Panc1 (cell line): ENCODE results near the gene B4GALT2. TPM values are rescaled to one million over a fixed set of nuclear protein-coding genes. Genes with fewer than 3 reads are reported as not detected.
A peak's percentile ranks its signal among the peaks of the same experiment; 100 is the strongest.

ENCODE experiments used
- ATAC-seq: fragments of 200-7000 bp; cut with Tn5 transposase; 2 replicates; pipeline ENCODE4 v1.9.1; 2020; ENCODE audit warnings: mild to moderate bottlenecking, moderate library complexity
- Bru-seq: library from RNA; stranded (reverse); fragments of 400-500 nt; gene quantifications from one replicate; lab custom pipeline; 2021; lab: Mats Ljungman, UMichigan
- BruChase-seq, 2 experiments: library from RNA; stranded (reverse); fragments of 400-500 nt; gene quantifications; one replicate each; lab custom pipeline; 2021; lab: Mats Ljungman, UMichigan
- BruUV-seq: library from RNA; stranded (reverse); fragments of 400-500 nt; replicated peaks from 2 replicates; lab custom pipeline; 2021; lab: Mats Ljungman, UMichigan
- CTCF ChIA-PET: fragments of 300-600 bp; sonication (Branson Sonifier 250); formaldehyde crosslinking; loops from one replicate; lab custom pipeline; 2022; ENCODE audit warnings: antibody characterized with exemption; lab: Charles Lee
- POLR2A ChIA-PET: fragments of 300-600 bp; sonication (Branson Sonifier 250); formaldehyde crosslinking; loops from one replicate; lab custom pipeline; 2022; ENCODE audit warnings: antibody characterized with exemption; lab: Charles Lee
- DNase-seq: peaks from one replicate; pipeline ENCODE4 v3.0.0-alpha.2; 2010; ENCODE audit warnings: low read depth, low spot score
- H3K27ac ChIP-seq: 2 replicates; pipeline ENCODE4 v1.5.1; 2011; ENCODE audit warnings: mild to moderate bottlenecking, low read length, inconsistent platforms
- H3K27me3 ChIP-seq: fragments of 200-500 bp; sonication (Bioruptor generic); 2 replicates; pipeline ENCODE4 v1.6.0; 2014; ENCODE audit warnings: low read length, inconsistent platforms; ENCODE audit not compliant: control insufficient read depth, insufficient read depth
- H3K36me3 ChIP-seq: fragments of 200-500 bp; sonication (Bioruptor generic); 2 replicates; pipeline ENCODE4 v1.5.1; 2014; ENCODE audit warnings: inconsistent platforms, mild to moderate bottlenecking, low read length, moderate library complexity; ENCODE audit not compliant: control insufficient read depth, insufficient read depth
- H3K4me1 ChIP-seq: 2 replicates; pipeline ENCODE4 v1.5.1; 2011; ENCODE audit warnings: inconsistent platforms, mild to moderate bottlenecking, low read length, moderate library complexity; ENCODE audit not compliant: control insufficient read depth, insufficient read depth
- H3K4me3 ChIP-seq, 2 experiments: 2 replicates each; pipeline ENCODE4 v1.5.1; 2011 to 2012; ENCODE audit warnings: low read depth in 2 of 2, low read length in 2 of 2, mild to moderate bottlenecking in 2 of 2, inconsistent platforms in 1 of 2, moderate library complexity in 1 of 2
- H3K9me3 ChIP-seq: fragments of 200-500 bp; sonication (Bioruptor generic); 2 replicates; pipeline ENCODE4 v1.5.1; 2014; ENCODE audit warnings: low read depth, mild to moderate bottlenecking, inconsistent platforms, low read length, moderate library complexity; ENCODE audit not compliant: control insufficient read depth, insufficient read depth
- CTCF ChIP-seq: fragments of 450-650 bp; IDR thresholded peaks from 2 replicates; pipeline ENCODE4 v1.5.1; 2017; ENCODE audit warnings: mild to moderate bottlenecking
- POLR2AphosphoS5 ChIP-seq: IDR thresholded peaks from 2 replicates; pipeline ENCODE4 v1.6.1; 2012; ENCODE audit warnings: mild to moderate bottlenecking, low read depth, low read length, moderate library complexity
- SIN3A ChIP-seq: IDR thresholded peaks from 2 replicates; pipeline ENCODE4 v1.6.1; 2012; ENCODE audit warnings: low read depth, mild to moderate bottlenecking, low read length, moderate library complexity, borderline replicate concordance; ENCODE audit not compliant: insufficient read depth
- TCF7L2 ChIP-seq: IDR thresholded peaks from 2 replicates; pipeline ENCODE4 v1.6.1; 2011; ENCODE audit warnings: mild to moderate bottlenecking, low read depth, low read length, inconsistent platforms
- in situ Hi-C: cut with HindIII; loops from 2 replicates; pipeline ENCODE4 v1.10.0; 2016; ENCODE audit warnings: low sequenced_read_pairs, low pct_unique_long_range_greater_than_20kb
- intact Hi-C: fragments of 100-400 bp; cut with micrococcal nuclease; formaldehyde crosslinking; loops from one replicate; pipeline ENCODE4 v1.10.0; 2022; ENCODE audit not compliant: unreplicated experiment
- long read RNA-seq: library from polyadenylated mRNA; unstranded; transcript quantifications from one replicate; pipeline ENCODE4 v2.0.0, GENCODE V29; 2021; ENCODE audit not compliant: unreplicated experiment
- polyA plus RNA-seq: library from polyadenylated mRNA; unstranded; fragments of >200 nt; gene quantifications from one replicate; pipeline ENCODE4 v1.2.1, GENCODE V29; 2012; ENCODE audit warnings: missing spikeins; ENCODE audit not compliant: insufficient read length
- total RNA-seq: library from RNA; stranded (reverse); gene quantifications from one replicate; pipeline ENCODE4 v1.2.1, GENCODE V29; 2021; ENCODE audit not compliant: unreplicated experiment
- TF ChIP-seq, protein P1 (sequence below), 2 experiments: IDR thresholded peaks; 2 replicates each; pipeline ENCODE4 v1.6.1; 2011 to 2012; ENCODE audit warnings: low read depth in 2 of 2, control low read depth in 1 of 2, low read length in 1 of 2, mild to moderate bottlenecking in 1 of 2, moderate library complexity in 1 of 2; ENCODE audit not compliant: insufficient read depth in 1 of 2

B4GALT2 gene
- total RNA-seq (90.1 TPM), Bru-seq, nascent RNA (percentile 73 among the genes with signal in this experiment), BruChase-seq, experiment 1, labeled RNA remaining after a 2-hour chase (percentile 80 among the genes with signal in this experiment), BruChase-seq, experiment 2, labeled RNA remaining after a 6-hour chase (percentile 85 among the genes with signal in this experiment)
- polyA plus RNA-seq, result 109 TPM
- long read RNA-seq, transcript B4GALT2-203 (7 exons, 2,203 nt), result major isoform, 125 of 217 reads
- long read RNA-seq, partial matches to known transcripts, result 53 of 217 reads
- long read RNA-seq, other reads (novel, unspliced or antisense), result 37 of 217 reads

- intact Hi-C loops, result no loop called here
- POLR2A ChIA-PET, result no interaction called here
- in situ Hi-C loops, result no loop called here
- H3K9me3 ChIP-seq, result no peaks in the 10 kb centered on the region
- CTCF ChIA-PET, result no interaction called here
- peak within 1 kb of the TSS; percentile 89 for H3K27ac ChIP-seq
- H3K4me3 ChIP-seq, result peak within 1 kb of the TSS; percentile 63 to 75
- no peaks in the 10 kb centered on the region for H3K27me3 ChIP-seq
- peak; percentile 49 for ATAC-seq
- no TSS peak for BruUV-seq
- H3K36me3 ChIP-seq, result peaks cover 4% of the 10 kb centered on the region; the same call in 1 of the 2 replicates
- peaks cover 40% of the 10 kb centered on the region for H3K4me1 ChIP-seq
- DNase-seq, result no peak
- TF ChIP-seq POLR2AphosphoS5 (peak; percentile 38; the same call in 1 of the 2 replicates), SIN3A (0 out of 2 replicates have a peak, but pooled peaks have one; percentile 29), TCF7L2 (no peak), CTCF (no peak)
- TF ChIP-seq, protein P1, sequence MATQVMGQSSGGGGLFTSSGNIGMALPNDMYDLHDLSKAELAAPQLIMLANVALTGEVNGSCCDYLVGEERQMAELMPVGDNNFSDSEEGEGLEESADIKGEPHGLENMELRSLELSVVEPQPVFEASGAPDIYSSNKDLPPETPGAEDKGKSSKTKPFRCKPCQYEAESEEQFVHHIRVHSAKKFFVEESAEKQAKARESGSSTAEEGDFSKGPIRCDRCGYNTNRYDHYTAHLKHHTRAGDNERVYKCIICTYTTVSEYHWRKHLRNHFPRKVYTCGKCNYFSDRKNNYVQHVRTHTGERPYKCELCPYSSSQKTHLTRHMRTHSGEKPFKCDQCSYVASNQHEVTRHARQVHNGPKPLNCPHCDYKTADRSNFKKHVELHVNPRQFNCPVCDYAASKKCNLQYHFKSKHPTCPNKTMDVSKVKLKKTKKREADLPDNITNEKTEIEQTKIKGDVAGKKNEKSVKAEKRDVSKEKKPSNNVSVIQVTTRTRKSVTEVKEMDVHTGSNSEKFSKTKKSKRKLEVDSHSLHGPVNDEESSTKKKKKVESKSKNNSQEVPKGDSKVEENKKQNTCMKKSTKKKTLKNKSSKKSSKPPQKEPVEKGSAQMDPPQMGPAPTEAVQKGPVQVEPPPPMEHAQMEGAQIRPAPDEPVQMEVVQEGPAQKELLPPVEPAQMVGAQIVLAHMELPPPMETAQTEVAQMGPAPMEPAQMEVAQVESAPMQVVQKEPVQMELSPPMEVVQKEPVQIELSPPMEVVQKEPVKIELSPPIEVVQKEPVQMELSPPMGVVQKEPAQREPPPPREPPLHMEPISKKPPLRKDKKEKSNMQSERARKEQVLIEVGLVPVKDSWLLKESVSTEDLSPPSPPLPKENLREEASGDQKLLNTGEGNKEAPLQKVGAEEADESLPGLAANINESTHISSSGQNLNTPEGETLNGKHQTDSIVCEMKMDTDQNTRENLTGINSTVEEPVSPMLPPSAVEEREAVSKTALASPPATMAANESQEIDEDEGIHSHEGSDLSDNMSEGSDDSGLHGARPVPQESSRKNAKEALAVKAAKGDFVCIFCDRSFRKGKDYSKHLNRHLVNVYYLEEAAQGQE (IDR thresholded peaks at IDR 0.05; ENCODE audit: insufficient read depth in 1 of 2, low read depth in 2 of 2, low read length in 1 of 2), result no peak
These were observed at the start of gene B4GALT2 for GRCh38 chr1:43978551-43979260. Gene B4GALT2 (plus strand): TSS chr1:43979210. CDS start chr1:43981161, 1,951 bp downstream.

GRCh38 chr1:43930168-43930948 lies 48.7 kb upstream of the B4GALT2 start:
- in situ Hi-C loops, result loop anchor here (25.0 kb wide), 1 partner anchor 168 kb away; no protein-coding TSS in a partner anchor
- ATAC-seq (no peak; the same call in 1 of the 2 replicates), DNase-seq (no peak)
- TSS peak; percentile 49 for BruUV-seq
- Histone ChIP-seq H3K27ac (peak overlapping the region; percentile 62), H3K27me3 (no peaks in the 10 kb centered on the region), H3K9me3 (no peaks in the 10 kb centered on the region), H3K36me3 (no peaks in the 10 kb centered on the region), H3K4me1 (peaks cover 11% of the 10 kb centered on the region), H3K4me3 (no peak overlapping the region)
- POLR2A ChIA-PET, result interaction anchor here (0.6 kb wide), 1 partner anchor 207 kb away, joined by 7 read pairs; no protein-coding TSS in a partner anchor
- peak; percentile 43; the same call in 1 of the 2 replicates for TF ChIP-seq CTCF
- TF ChIP-seq SIN3A, result no peak
- TF ChIP-seq POLR2AphosphoS5, result no peak
- CTCF ChIA-PET, result interaction anchor here (0.5 to 2.3 kb wide), 3 partner anchors 11 to 167 kb away, joined by 4 to 14 read pairs (median 7); no protein-coding TSS in a partner anchor
- intact Hi-C loops, result loop anchor here (10.0 kb wide), 1 partner anchor 406 kb away; no protein-coding TSS in a partner anchor
